ENCODE measurements around the gene C15orf61. TPM values are rescaled to one million over a fixed set of nuclear protein-coding genes. Genes with fewer than 3 reads are reported as not detected.

The C15orf61 gene
- total and polyA plus RNA-seq, 4 donors, result 1.4 to 5.6 (median 2.5) TPM

DNA sequence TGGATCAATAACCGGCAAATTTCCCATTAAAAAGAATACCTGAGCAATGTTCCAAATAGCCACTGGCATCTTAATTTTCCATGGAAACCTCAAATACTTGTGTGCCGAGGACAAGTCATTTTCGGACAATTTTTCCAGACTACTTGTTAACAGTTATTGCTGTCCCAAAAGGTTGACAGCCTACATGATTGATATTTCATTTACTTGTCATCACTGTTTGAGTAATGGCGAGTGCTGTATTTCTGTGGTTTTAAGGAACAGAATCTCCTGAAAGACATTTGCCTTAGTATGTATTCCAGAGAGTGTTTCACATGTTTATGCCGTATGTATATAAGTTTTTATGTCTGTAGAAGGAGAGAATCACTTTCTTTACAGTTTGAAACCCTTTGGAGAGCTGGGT is 58.2 kb downstream of the C15orf61 start:
- H3K9me3 ChIP-seq (ENCODE audit: control insufficient read depth in 4 of 4, low read length in 3 of 4), result no peaks in the 10 kb centered on the region
- H3K27me3 ChIP-seq (ENCODE audit: control insufficient read depth in 4 of 4, insufficient read depth in 4 of 4, low read length in 3 of 4), result no peaks in the 10 kb centered on the region
- H3K4me1 ChIP-seq (ENCODE audit: control insufficient read depth in 4 of 4, insufficient read depth in 4 of 4, low read length in 3 of 4), result peaks cover 1 to 4% (median 2%) of the 10 kb centered on the region in 4 donors
- TF ChIP-seq SP1 (IDR thresholded peaks at IDR 0.05), result no peak
- TF ChIP-seq JUND (IDR thresholded peaks at IDR 0.05), result no peak
- TF ChIP-seq, protein P1, sequence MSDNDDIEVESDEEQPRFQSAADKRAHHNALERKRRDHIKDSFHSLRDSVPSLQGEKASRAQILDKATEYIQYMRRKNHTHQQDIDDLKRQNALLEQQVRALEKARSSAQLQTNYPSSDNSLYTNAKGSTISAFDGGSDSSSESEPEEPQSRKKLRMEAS (IDR thresholded peaks at IDR 0.05), result no peak
- TF ChIP-seq HNF4G (IDR thresholded peaks at IDR 0.05), result no peak
- TF ChIP-seq HNF4A (conservative IDR thresholded peaks at IDR 0.05), result no peak
- no peak for TF ChIP-seq RAD21 (IDR thresholded peaks at IDR 0.05)
- TF ChIP-seq FOXA1 (IDR thresholded peaks at IDR 0.05), result no peak
- no peak for TF ChIP-seq EGR1 (IDR thresholded peaks at IDR 0.05; ENCODE audit: low read depth in 2 of 2)
- TF ChIP-seq TAF1 (conservative IDR thresholded peaks at IDR 0.05), result no peak
- no peak for TF ChIP-seq FOXA2 (IDR thresholded peaks at IDR 0.05)
- no peak for TF ChIP-seq YY1 (IDR thresholded peaks at IDR 0.05)
- WGBS, result 96% methylated on average over 5 of the region's 5 CpGs
- H3K4me3 ChIP-seq (ENCODE audit: low read depth in 1 of 3, low read length in 3 of 3), result no peak overlapping the region
- no peak overlapping the region for H3K9ac ChIP-seq (ENCODE audit: low read depth in 1 of 2, low read length in 2 of 2)
- H3K36me3 ChIP-seq (ENCODE audit: control insufficient read depth in 4 of 4, insufficient read depth in 3 of 4, low read depth in 1 of 4, low read length in 3 of 4), result no peaks in the 10 kb centered on the region
- no peak overlapping the region for H3K27ac ChIP-seq (ENCODE audit: low read depth in 1 of 2, low read length in 2 of 2)
- no peak for DNase-seq (ENCODE audit: low spot score)

Other genes starting within 250 kb of the C15orf61 start
- gene MAP2K5, start 21.6 kb downstream of the C15orf61 start, total RNA-seq, result 1 to 10 TPM; 3.8 to 5.8 TPM
- 1 to 10 TPM; 5.5 to 6.4 TPM for gene MAP2K5, start 21.6 kb downstream of the C15orf61 start, polyA plus RNA-seq